ENCODE results near the gene EHD1.
A peak's percentile ranks its signal among the peaks of the same experiment; 100 is the strongest.
"Not testable (repeated sequence)": the region's sequence is repeated elsewhere in the genome, so short reads cannot be mapped to it uniquely, and the experiment has no call there.

The EHD1 gene

DNA sequence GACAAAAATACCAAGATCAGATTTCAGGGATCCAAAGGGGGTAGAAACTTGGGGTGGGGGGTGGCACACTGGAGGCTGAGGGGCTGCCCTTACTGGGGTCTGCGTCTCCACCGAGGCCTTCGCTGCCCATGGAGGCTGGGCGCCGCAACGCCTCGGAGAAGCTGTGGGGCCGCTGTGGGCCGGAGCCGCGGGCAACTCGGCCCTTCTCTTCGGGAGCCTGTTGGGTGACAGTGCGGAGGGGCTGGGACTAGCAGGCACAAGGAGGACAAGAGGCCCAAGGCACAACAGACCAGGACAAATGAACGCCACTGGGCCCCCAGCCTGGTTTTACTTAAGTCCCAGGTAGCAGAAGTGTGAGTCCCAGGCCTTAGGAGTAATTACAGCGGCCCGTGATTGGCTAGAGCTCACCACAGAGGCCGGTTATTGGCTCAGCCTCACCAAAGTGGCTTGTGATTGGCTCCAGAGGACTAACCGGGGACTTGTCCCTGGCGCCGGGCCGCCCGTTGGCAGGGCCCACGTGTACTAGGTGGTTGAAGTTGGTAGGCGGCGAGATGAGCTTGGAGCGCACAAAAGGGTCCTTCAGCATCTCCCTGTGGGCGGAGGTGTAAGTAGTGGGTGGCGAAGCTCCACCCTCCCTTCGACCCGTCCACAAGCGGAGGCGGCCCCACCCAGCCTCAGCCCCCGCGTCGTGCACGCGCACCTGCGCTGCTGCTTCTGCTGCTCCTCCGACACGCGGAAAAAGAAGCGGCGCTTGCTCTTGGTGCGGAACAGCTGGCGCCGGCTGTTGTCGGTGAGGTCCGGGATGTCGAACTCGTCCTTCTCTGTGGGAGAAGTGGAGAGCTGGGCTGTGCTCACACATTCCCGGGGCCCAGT, 51.6 kb downstream of the EHD1 start:
- DNase-seq (ENCODE audit: low read depth in 2 of 2) = no peak

DNA sequence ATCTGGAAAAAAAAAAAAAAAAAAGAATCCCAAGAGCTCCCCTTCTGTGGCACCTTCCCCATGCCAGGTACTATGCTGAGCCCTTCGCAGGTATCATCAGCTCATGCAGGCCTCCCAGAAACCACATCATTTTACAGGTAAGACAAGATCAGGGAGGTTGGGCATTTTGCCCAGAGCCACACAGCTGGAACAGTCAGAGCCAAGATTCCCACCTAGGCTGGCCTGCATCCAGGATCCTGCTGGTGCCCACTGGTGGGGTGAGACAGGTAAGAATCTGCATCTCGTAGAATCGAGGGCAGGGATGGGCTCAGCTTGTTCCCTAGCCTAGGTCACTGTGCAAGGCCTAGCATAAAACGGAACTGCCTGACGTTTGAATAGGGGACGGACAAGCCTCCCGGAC, 52.4 kb downstream of the EHD1 start:
- no peak for DNase-seq (ENCODE audit: low read depth in 2 of 2)

DNA sequence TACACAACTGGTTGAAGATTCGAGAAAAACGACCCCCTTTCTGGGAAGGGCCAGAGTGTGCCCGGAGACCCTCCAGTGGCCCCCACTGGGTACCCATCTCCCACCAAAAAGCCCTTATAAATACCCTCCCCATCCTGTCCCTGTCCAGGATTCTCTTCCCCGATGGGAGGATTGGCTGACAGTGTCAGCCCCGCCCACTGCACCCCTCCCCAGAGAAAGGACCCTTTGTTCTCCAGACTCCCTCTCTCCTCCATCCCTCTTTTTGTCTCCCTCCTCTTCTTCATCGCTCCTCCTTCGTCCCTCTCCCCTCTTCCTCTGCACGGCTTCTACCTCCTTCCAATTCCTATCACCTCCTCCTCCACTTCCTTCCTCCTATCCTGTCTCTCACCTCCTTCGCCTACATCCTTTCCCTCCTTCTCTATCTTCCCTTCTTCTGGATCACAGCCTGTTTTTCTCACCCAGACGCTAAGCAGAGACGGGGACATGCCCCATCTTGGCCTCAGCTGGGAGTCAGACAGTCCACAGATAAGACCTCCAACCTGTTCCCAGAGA, 54.8 kb downstream of the EHD1 start:
- DNase-seq (ENCODE audit: low read depth in 2 of 2) = no peak

DNA sequence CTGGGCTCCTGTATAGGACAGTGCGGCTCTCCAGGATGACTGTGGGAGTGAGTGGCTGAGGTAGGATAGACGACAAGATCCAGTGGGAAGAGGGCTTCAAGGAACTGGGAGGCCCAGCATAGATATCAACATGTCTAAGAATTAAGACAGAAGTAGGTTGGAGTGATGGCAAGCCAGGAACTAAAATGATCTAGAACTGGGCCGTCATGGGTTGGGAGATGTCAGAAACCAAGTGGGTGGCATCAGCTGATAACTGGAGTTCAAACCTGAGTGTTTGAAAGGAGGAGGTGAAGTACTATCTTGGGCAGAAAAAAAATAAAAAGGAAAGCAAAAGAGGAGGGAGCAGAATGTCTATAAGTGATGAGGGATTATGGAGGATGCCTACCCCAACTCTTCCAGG, 60.9 kb downstream of the EHD1 start:
- no peak for DNase-seq (ENCODE audit: low read depth in 2 of 2)

DNA sequence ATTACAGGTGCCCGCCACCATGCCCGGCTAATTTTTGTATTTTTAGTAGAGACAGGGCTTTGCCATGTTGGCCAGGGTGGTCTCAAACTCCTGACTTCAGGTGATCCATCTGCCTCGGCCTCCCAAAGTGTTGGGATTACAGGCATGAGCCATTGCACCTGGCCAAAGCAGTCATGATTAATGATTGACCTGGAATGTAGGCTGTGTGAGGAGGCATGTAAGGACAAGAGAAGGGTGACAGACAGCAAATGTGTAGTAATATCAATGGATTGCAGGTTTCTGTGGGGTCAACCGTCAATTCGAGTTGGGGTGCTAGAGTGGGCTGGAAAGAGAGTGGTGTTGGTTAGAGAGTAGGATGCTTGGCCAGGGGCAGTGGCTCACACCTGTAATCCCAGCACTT, 63.0 kb downstream of the EHD1 start:
- not testable (repeated sequence) for DNase-seq (ENCODE audit: low read depth in 2 of 2)

DNA sequence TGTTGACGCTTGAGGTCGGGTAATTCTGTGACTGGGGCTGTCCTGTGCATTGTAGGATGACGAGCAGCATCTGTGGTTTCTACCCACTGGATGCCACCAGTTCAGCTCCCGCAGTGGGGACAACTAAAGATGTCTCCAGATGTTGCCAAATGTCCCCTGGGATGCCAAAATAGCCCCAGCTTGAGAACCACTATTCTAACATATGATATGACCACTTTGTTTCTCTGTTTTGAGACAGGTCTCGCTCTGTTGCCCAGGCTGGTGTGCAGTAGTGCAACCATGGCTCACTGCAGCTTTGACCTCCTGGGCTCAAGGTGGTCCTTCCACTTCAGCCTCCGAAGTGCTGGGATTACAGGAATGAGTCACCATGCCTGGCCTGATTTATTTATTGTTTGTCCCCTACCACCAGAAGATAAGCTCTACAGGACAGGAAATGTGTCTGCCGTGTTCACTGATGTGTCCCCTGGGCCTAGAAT, 63.7 kb downstream of the EHD1 start:
- DNase-seq (ENCODE audit: low read depth in 2 of 2) = no peak

DNA sequence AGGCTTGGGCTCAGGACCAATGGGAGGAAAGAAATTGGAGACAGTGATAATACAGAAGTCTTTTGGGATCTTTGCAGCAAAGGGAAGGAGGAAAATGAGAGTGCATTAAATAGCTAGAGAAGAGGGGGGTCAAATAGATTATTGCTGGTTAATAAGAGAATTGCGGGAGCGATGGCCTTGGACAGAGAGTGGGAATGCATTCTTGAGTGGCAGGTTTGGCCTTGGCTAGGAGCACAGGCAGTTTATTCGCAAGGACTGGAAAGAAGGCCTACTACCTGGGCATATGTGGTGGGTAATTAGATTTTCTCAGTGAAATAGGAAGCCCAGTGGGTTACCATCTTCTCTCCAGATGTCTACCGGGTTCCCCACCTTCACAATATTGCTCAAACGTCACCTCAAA, 64.6 kb downstream of the EHD1 start:
- DNase-seq (ENCODE audit: low read depth in 2 of 2) = no peak

DNA sequence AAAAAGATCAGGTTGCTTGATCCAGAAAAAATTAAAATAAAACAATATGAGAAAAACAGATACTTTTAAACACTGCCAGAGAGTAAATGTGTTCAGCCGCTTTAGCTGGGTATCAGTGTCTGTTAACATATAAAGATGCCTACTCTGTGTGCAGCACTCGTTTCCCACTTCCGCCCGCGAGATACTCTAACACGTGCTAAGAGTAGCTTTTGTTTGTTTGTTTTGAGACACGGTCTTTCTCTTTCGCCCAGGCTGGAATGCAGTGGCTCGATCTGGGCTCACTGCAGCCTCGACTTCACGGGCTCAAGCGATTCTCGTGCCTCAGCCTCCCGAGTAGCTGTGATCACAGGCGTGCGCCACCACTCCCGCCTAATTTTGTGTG, 67.5 kb downstream of the EHD1 start:
- no peak for DNase-seq (ENCODE audit: low read depth in 2 of 2)

DNA sequence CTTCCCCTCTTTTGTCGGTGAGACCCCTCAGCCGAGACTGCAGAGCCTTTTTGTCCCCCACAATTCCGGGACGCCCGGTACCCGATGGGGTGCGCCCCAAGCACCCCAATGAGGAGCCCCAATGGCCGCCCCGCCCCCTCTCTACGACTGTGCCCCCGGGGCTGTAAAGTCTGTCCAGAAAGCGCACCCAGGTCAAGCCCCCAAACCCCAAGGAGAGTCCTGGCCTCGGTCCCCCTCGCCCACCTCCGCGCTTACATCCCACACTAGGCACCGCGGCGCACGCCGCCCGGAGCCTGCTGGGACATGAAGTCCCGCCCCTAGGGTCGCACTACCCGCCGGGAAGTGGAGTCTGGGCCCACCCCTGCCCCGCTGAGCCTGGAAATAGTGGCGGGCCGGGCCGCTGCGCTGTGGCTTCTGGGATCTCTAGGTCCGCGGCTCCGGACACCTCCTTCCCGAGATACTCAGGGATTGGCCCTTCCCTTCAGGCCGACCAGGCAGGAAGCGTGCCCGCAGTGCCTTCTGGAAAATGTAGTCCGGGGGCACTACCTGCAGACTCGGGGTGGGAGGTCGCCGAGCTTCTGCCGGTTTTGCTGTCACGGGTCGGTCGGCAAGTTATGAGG, 68.0 kb downstream of the EHD1 start, which contains the start of gene MEN1:
TSS of gene MEN1 (minus strand) at position 281 of the 620 bp plus-strand sequence. CDS start 442 bp downstream, outside the sequence.
- peak; percentile 78 to 85 for DNase-seq (ENCODE audit: low read depth in 2 of 2)

DNA sequence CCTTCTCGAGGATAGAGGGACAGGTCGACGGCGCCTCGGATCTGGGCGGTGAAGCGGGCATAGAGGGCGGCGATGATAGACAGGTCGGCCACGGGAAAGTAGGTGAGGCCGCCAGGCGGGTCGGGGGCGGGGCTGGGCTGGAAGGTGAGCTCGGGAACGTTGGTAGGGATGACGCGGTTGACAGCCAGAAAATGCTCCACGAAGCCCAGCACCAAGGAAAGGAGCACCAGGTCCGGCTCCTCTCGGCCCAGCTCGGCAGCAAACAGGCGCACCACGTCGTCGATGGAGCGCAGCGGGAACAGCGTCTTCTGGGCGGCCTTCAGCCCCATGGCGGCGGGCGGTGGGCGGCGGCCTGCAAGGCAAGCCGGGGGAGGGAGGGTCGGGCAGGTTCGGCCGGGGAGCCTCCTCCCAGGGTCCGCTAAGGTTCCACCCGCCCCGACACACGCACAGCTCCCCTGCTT, 68.6 kb downstream of the EHD1 start:
- DNase-seq (ENCODE audit: low read depth in 2 of 2) = no peak

DNA sequence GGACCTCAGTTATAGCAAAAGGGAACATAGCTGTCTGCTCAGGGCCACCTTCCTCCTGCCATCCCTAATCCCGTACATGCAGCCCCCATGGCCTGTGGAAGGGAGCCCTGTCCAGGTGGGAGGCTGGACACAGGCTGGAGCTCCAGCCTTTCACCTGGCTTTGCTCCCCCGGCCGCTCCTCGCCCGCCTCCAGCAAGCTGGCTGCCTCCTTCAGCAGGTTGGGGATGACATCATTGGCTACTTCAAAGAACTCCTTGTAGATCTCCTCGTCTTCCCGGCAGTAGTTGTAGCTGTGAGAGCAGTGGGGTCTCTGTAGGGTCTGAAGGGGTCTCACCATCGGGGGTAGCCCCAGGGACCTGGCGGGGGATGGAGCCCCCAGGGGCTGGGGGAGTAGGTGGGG, 72.9 kb downstream of the EHD1 start:
- no peak for DNase-seq (ENCODE audit: low read depth in 2 of 2)

DNA sequence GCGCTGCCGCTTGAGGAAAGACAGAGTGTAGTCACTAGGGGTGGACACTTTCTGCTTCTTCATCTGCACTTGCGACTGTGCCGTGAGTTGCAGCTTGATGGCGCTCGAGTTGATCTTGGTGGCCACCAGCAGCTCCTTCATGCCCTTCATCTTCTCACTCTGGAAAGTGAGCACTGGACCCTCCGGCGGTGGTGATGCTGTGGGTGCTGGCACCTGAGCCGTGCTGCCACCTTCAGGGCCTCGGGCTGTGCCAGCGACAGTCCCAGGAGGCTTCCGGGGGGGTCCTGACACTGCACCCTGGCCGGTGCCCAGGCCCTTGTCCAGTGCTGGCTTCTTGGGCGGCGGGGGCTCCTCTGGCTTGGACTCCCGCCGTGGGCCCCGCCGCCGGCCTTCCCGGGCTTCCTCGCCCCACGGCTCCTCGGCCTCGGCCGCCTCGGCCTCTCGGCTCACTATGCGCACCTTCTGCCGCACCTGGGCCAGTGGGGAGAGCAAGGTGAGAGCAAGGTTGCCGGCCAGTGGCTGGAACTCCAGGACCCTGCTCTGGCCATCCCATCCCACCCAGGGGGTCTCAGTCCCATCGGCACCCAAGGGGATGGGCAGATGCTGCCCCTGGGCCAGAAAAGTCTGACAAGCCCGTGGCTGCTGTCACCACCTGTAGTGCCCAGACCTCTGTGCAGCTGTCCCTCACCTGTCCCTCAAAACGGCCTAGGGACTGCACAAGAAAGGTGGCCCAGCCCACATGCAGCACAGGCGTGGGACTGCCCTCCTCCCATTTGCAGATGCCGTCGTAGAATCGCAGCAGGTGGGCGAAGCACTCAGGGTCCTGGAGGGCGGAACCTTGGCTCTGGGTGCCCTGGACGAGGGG, 73.8 kb downstream of the EHD1 start:
- DNase-seq (ENCODE audit: low read depth in 2 of 2) = no peak

DNA sequence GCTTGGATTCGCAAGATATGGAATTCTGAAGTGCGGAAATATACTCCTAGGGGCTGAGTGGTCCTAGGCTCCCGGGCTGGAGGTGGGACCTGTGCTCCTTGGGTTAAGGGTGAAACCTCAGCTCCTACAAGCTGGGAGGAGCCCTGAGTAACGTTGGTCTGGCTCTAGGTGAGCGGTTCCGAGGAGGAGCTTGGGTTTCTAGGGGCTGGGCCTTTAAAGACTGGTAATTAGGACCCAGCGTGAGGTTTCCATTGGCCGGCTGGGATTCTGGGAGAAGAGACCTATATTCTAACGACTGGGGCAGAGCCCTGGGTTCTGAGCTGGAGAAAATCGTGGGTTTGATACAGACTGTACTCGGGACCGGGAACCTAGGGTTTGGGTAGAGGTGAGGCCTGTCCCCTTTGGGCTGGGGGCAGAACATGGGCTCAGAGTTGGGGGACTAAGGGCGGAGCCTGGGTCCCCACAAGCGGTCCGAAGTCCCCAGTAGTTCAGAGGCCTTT, 74.5 kb downstream of the EHD1 start:
- no peak for DNase-seq (ENCODE audit: low read depth in 2 of 2)

DNA sequence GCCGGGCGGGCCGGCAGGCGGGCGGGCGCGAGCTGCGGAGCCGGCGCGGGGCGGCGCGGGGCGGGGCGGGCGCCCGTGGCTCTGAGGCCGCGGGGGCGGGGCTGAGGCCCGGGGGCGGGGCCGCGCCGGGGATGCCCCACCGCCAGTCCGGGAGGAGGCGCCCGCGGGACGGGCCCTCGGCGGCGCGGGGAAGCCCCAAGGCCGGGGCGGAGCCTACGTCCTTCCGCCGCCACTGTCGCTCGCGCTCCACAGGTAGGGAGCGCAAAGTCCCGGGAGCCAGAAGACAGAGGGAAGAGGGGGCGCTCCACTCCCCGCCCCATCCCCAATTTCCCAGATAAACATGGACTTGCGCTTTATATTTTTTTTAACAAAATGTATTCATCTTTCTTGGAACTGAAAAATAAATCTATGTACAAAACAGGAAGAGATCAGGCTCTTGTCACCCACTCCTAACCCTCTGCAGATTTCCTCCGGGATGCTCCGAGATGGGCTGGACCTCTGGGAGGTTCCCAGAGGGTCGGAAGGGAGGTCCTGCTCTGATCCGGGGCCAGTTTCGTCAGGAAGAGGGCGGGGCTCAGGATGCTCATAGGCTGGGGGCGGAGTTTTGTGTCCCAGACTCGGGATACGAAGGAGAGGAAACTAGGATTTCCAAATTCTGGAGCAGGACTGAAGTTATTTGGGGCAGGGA, 75.1 kb downstream of the EHD1 start, which contains the start of gene MAP4K2:
TSS of gene MAP4K2 (minus strand) at position 57 of the 688 bp plus-strand sequence. CDS start 65 bp downstream, outside the sequence.
- peak; percentile 81 to 83 for DNase-seq (ENCODE audit: low read depth in 2 of 2)

DNA sequence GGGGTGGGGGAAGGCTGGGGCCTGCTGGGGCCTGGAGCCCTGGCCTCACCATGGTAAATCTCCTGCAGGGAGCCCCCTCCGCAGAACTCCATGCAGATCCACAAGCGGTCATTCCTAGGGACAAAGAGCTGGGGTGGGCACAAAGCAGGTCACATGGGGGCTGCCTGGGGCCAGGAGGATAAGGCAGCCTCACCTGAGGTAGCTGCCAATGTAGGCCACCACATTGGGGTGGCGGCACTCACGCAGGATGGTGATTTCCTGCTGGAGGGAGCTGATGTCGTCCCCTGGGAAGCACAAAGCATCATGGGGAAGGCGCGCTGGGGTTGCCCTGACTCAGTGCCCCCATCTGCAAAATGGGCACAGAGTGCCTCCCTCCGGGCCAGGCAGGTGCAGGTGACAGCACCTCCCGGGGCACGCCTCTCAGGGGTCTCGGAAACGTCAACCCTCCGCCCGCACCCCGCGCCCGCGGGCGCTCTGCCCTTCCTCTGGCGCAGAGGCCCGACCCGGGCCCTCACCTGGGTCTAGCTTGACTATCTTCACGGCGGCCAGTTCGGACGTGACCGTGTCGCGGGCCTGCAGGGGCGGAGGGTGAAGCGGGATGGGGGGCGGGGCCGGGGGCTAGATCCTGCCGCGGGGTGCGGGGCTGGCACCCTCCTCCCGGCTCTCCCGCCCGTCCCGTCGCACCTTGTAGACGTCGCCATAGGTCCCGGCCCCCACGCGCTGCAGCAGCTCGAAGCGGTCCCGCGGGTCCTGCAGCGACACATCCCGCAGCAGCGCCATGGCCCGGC, 75.9 kb downstream of the EHD1 start:
- DNase-seq (ENCODE audit: low read depth in 2 of 2) = peak in 1 of 2 donors; percentile 21
